HepG2 (cell line): ENCODE data around the gene JTB. TPM values are rescaled to one million over a fixed set of nuclear protein-coding genes. Genes with fewer than 3 reads are reported as not detected.

Source experiments
- ELF4 ChIP-seq: sonication (generic); formaldehyde crosslinking; IDR thresholded peaks from 2 replicates; pipeline ENCODE4 v1.5.0; 2020; ENCODE audit warnings: missing genetic modification reagents, mild to moderate bottlenecking, moderate library complexity, borderline replicate concordance
- GMEB1 ChIP-seq: sonication (generic); formaldehyde crosslinking; IDR thresholded peaks from 2 replicates; pipeline ENCODE4 v1.5.1; 2020; ENCODE audit warnings: missing genetic modification reagents, mild to moderate bottlenecking, borderline replicate concordance
- HOXA5 ChIP-seq: sonication (generic); formaldehyde crosslinking; IDR thresholded peaks from 2 replicates; pipeline ENCODE4 v1.4.0; 2020; ENCODE audit warnings: missing genetic modification reagents
- IKZF1 ChIP-seq: fragments of 450-650 bp; IDR thresholded peaks from 2 replicates; pipeline ENCODE4 v1.7.1; 2016
- IRF1 ChIP-seq: sonication (generic); formaldehyde crosslinking; IDR thresholded peaks from 2 replicates; pipeline ENCODE4 v1.4.0; 2020; ENCODE audit warnings: low read depth, mild to moderate bottlenecking, missing genetic modification reagents
- JDP2 ChIP-seq: sonication (generic); formaldehyde crosslinking; IDR thresholded peaks from 2 replicates; pipeline ENCODE4 v1.8.1; 2022; ENCODE audit warnings: missing genetic modification reagents, borderline replicate concordance
- KAT7 ChIP-seq: IDR thresholded peaks from 2 replicates; pipeline ENCODE4 v1.6.1; 2018; ENCODE audit warnings: borderline replicate concordance, missing compliant biosample characterization
- KDM5A ChIP-seq: fragments of 200-600 bp; sonication (generic); IDR thresholded peaks from 2 replicates; pipeline ENCODE4 v1.7.0; 2018; ENCODE audit warnings: antibody characterized with exemption, mild to moderate bottlenecking, low read length, borderline replicate concordance
- MLX ChIP-seq: IDR thresholded peaks from 2 replicates; pipeline ENCODE4 v1.6.1; 2016
- NFE2L1 ChIP-seq: sonication (generic); formaldehyde crosslinking; IDR thresholded peaks from 2 replicates; pipeline ENCODE4 v1.4.0; 2020; ENCODE audit warnings: missing genetic modification reagents, mild to moderate bottlenecking, borderline replicate concordance
- NFE2L2 ChIP-seq: fragments of 150-350 bp; IDR thresholded peaks from 2 replicates; pipeline ENCODE4 v1.6.1; 2014; ENCODE audit warnings: low read length
- NR2F2 ChIP-seq: IDR thresholded peaks from 2 replicates; pipeline ENCODE4 v1.6.1; 2012; ENCODE audit warnings: low read depth, inconsistent platforms, borderline replicate concordance
- PAX8 ChIP-seq: sonication (generic); formaldehyde crosslinking; IDR thresholded peaks from 2 replicates; pipeline ENCODE4 v1.8.0; 2022; ENCODE audit warnings: mild to moderate bottlenecking, missing genetic modification reagents, borderline replicate concordance
- SKI ChIP-seq: fragments of 450-650 bp; IDR thresholded peaks from one replicate; pipeline ENCODE4 v1.6.1; 2018; ENCODE audit warnings: mild to moderate bottlenecking; ENCODE audit not compliant: partially characterized antibody
- SNRNP70 ChIP-seq: fragments of 200-400 bp; formaldehyde crosslinking; IDR thresholded peaks from 2 replicates; pipeline ENCODE4 v1.6.1; 2017; ENCODE audit warnings: mild to moderate bottlenecking, low read depth, low read length, moderate library complexity
- TAF15 ChIP-seq: fragments of 200-400 bp; formaldehyde crosslinking; IDR thresholded peaks from one replicate; pipeline ENCODE4 v1.6.1; 2018; ENCODE audit warnings: mild to moderate bottlenecking, low read depth, low read length; ENCODE audit not compliant: poor library complexity, severe bottlenecking
- TP53 ChIP-seq: sonication (generic); formaldehyde crosslinking; conservative IDR thresholded peaks from 2 replicates; pipeline ENCODE4 v1.4.0; 2020; ENCODE audit warnings: missing genetic modification reagents
- TSC22D2 ChIP-seq: sonication (generic); formaldehyde crosslinking; IDR thresholded peaks from 2 replicates; pipeline ENCODE4 v1.5.1; 2020; ENCODE audit warnings: missing genetic modification reagents, mild to moderate bottlenecking, borderline replicate concordance
- WIZ ChIP-seq: sonication (generic); formaldehyde crosslinking; IDR thresholded peaks from 2 replicates; pipeline ENCODE4 v1.5.1; 2020; ENCODE audit warnings: mild to moderate bottlenecking, missing genetic modification reagents
- ZNF282 ChIP-seq: fragments of 450-650 bp; IDR thresholded peaks from 2 replicates; pipeline ENCODE4 v1.6.1; 2018; ENCODE audit not compliant: partially characterized antibody
- ZNF33A ChIP-seq: sonication (generic); formaldehyde crosslinking; IDR thresholded peaks from 2 replicates; pipeline ENCODE4 v1.5.1; 2020; ENCODE audit warnings: missing genetic modification reagents, mild to moderate bottlenecking, moderate library complexity, borderline replicate concordance
- ZNF672 ChIP-seq: sonication (generic); formaldehyde crosslinking; IDR thresholded peaks from 2 replicates; pipeline ENCODE4 v1.8.1; 2022; ENCODE audit warnings: missing genetic modification reagents
- ZNF703 ChIP-seq: sonication (generic); formaldehyde crosslinking; IDR thresholded peaks from 2 replicates; pipeline ENCODE4 v1.5.1; 2020; ENCODE audit warnings: missing genetic modification reagents, mild to moderate bottlenecking, moderate library complexity, borderline replicate concordance
- ZNF773 ChIP-seq: sonication (generic); formaldehyde crosslinking; IDR thresholded peaks from 2 replicates; pipeline ENCODE4 v1.4.0; 2020; ENCODE audit warnings: missing genetic modification reagents, borderline replicate concordance
- polyA plus RNA-seq, 8 experiments: library from polyadenylated mRNA; depleted of rRNA in 3 of 8; stranded (reverse) in 7 of 8; unstranded in 1 of 8; fragments of >200 nt; fragmentation: Illumina TruSeq in 4 of 8; extraction: Trizol in 4 of 8; gene quantifications; 2 replicates each; pipeline versions ENCODE4 v1.2.1 to v1.2.3, GENCODE V29; 2011 to 2016; ENCODE audit warnings: low read depth in 4 of 8, missing spikeins in 1 of 8, mixed read lengths in 1 of 8; ENCODE audit not compliant: insufficient read depth in 1 of 8
- total RNA-seq, 5 experiments: library from RNA; depleted of rRNA; stranded (reverse); fragments of >200 nt; fragmentation: Illumina TruSeq; extraction: Trizol; gene quantifications; 2 replicates each; pipeline ENCODE4 v1.2.3, GENCODE V29; 2016; ENCODE audit warnings: low read depth in 1 of 5
- TF ChIP-seq, protein P1 (sequence below): sonication (generic); formaldehyde crosslinking; IDR thresholded peaks from 2 replicates; pipeline ENCODE4 v1.8.0; 2023; ENCODE audit warnings: mild to moderate bottlenecking, missing genetic modification reagents
- TF ChIP-seq, protein P2 (sequence below): sonication (generic); formaldehyde crosslinking; IDR thresholded peaks from 2 replicates; pipeline ENCODE4 v1.4.0; 2020; ENCODE audit warnings: missing genetic modification reagents

JTB gene
- total and polyA plus RNA-seq, 2 of the 13 experiments (the other 11 are each of a cell fraction or from before 2014, with no cell fraction given), result 96.7 to 99.2 TPM

DNA sequence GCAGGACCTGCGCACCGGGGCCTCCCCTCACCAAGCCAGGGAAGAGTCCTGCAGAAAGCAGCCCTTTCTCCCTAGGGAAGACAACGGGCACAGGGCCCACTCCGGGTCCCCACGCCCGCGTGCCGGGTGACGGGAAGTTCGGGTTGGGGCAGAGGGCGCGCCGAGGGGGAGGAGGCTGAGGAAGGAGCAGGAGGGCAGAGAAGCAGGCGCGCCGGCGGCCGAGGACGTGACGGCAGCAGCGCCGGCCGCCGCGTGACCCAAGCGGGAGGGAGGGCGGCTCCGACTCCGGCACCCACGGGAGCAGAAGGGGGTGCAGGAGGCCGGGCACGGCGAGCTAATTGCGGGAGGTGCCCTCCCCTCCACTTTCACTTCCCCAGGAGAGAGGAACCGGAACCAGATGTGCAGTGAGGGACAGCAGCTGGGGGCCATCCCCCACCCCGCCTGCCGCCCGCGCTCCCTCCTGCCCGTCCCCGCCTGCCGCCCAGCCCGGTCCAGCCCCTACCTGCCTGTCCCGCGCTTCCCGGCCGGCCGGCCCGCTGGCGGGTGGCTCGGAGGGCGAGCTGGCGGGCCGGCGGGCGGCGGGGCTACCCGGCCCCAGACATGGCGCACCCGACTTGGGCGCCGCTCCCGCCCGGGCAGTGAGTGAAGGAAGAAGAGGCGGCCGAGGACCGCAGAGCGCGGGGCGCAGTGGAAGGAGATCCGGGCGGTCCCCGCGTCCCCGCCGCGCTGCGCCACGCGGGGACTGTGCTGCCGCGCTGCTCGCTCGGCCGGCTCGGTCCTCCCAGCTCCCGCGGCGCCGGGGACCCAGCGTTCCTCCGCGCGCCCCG is 31.5 kb downstream of the JTB start (continued):
- TF ChIP-seq ZNF33A (no peak), TSC22D2 (CRISPR knock-in tag) (no peak), SKI (no peak), GMEB1 (CRISPR knock-in tag) (no peak), NR2F2 (no peak), IKZF1 (no peak), WIZ (CRISPR knock-in tag) (peak; percentile 74; the same call in 1 of the 2 replicates), MLX (no peak), PAX8 (CRISPR knock-in tag) (no peak), SNRNP70 (no peak), HOXA5 (CRISPR knock-in tag) (0 out of 2 replicates have a peak, but pooled peaks have one; percentile 14), KAT7 (CRISPR knock-in tag) (no peak; the same call in 1 of the 2 replicates), ZNF703 (no peak), TAF15 (no peak), ELF4 (CRISPR knock-in tag) (no peak), NFE2L1 (no peak), IRF1 (CRISPR knock-in tag) (no peak), ZNF282 (no peak), JDP2 (CRISPR knock-in tag) (no peak), TP53 (CRISPR knock-in tag) (no peak), ZNF773 (CRISPR knock-in tag) (no peak), NFE2L2 (no peak), KDM5A (no peak), ZNF672 (no peak)
- TF ChIP-seq, protein P1, sequence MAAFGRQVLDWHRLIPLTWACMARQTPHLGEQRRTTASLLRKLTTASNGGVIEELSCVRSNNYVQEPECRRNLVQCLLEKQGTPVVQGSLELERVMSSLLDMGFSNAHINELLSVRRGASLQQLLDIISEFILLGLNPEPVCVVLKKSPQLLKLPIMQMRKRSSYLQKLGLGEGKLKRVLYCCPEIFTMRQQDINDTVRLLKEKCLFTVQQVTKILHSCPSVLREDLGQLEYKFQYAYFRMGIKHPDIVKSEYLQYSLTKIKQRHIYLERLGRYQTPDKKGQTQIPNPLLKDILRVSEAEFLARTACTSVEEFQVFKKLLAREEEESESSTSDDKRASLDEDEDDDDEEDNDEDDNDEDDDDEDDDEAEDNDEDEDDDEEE, result 0 out of 2 replicates have a peak, but pooled peaks have one; percentile 31
- TF ChIP-seq, protein P2, sequence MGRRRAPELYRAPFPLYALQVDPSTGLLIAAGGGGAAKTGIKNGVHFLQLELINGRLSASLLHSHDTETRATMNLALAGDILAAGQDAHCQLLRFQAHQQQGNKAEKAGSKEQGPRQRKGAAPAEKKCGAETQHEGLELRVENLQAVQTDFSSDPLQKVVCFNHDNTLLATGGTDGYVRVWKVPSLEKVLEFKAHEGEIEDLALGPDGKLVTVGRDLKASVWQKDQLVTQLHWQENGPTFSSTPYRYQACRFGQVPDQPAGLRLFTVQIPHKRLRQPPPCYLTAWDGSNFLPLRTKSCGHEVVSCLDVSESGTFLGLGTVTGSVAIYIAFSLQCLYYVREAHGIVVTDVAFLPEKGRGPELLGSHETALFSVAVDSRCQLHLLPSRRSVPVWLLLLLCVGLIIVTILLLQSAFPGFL, result no peak
